GM10266 (cell line): Measurements from ENCODE around the gene RBFOX1.

ENCODE experiments used
- DNase-seq: peaks from one replicate; pipeline ENCODE4 v3.0.0; 2012; ENCODE audit errors: extremely low spot score
- CTCF ChIP-seq: IDR thresholded peaks from 2 replicates; pipeline ENCODE4 v1.5.1; 2012; ENCODE audit warnings: mild to moderate bottlenecking, low read depth; ENCODE audit not compliant: control insufficient read depth, insufficient read depth; ENCODE audit errors: missing control alignments

The RBFOX1 gene

GRCh38 chr16:7317982-7318381 lies 14.7 kb upstream of the RBFOX1 start:
- TF ChIP-seq CTCF: no peak
- no peak for DNase-seq

- DNase-seq: no peak
- no peak for TF ChIP-seq CTCF
Observed at GRCh38 chr16:7318686-7319085, 14.0 kb upstream of the RBFOX1 start.

- no peak for DNase-seq
- TF ChIP-seq CTCF: no peak
Observed at GRCh38 chr16:7319514-7319913, 13.1 kb upstream of the RBFOX1 start.

GRCh38 chr16:7321661-7322060 lies 11.0 kb upstream of the RBFOX1 start:
- no peak for DNase-seq
- no peak for TF ChIP-seq CTCF

- no peak for TF ChIP-seq CTCF
- no peak for DNase-seq
Observed at GRCh38 chr16:7324321-7324720, 8.3 kb upstream of the RBFOX1 start.

GRCh38 chr16:7325834-7326233 lies 6.8 kb upstream of the RBFOX1 start:
- no peak for DNase-seq
- TF ChIP-seq CTCF: no peak

- TF ChIP-seq CTCF: no peak
- no peak for DNase-seq
Observed at GRCh38 chr16:7330709-7331108, 1.9 kb upstream of the RBFOX1 start.
